ENCODE measurements around the gene RPL38.
"Not testable (repeated sequence)": the region's sequence is repeated elsewhere in the genome, so short reads cannot be mapped to it uniquely, and the experiment has no call there.

DNA sequence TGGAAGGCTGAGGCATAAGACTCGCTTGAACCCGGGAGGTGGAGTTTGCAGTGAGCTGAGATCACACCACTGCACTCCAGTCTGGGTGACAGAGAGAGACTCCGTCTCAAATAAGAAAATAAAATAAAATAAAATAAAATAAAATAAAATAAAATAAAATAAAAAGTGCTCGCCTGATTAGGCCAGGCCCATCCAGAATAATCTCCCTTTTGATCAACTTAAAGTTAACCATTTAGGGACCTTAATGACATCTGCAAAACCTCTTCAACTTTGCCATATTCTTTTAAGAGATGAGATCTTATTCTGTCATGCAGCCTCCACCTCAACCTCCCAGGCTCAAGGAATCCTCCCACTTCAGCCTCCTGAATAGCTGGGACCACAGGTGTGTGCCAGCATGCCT is 14.8 kb upstream of the RPL38 start:
- TF ChIP-seq, protein P1, sequence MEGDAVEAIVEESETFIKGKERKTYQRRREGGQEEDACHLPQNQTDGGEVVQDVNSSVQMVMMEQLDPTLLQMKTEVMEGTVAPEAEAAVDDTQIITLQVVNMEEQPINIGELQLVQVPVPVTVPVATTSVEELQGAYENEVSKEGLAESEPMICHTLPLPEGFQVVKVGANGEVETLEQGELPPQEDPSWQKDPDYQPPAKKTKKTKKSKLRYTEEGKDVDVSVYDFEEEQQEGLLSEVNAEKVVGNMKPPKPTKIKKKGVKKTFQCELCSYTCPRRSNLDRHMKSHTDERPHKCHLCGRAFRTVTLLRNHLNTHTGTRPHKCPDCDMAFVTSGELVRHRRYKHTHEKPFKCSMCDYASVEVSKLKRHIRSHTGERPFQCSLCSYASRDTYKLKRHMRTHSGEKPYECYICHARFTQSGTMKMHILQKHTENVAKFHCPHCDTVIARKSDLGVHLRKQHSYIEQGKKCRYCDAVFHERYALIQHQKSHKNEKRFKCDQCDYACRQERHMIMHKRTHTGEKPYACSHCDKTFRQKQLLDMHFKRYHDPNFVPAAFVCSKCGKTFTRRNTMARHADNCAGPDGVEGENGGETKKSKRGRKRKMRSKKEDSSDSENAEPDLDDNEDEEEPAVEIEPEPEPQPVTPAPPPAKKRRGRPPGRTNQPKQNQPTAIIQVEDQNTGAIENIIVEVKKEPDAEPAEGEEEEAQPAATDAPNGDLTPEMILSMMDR (IDR thresholded peaks at IDR 0.05; ENCODE audit: insufficient read depth, low read length, poor library complexity, severe bottlenecking): not testable (repeated sequence)
- not testable (repeated sequence) for TF ChIP-seq EZH2phosphoT487 (conservative IDR thresholded peaks at IDR 0.05; ENCODE audit: low read length)

Data from SU-DHL-6 (cell line).